Psoas muscle (tissue), 8 donors: ENCODE results near the gene CASKIN1. TPM values are rescaled to one million over a fixed set of nuclear protein-coding genes. Genes with fewer than 3 reads are reported as not detected.
"Not testable (repeated sequence)": the region's sequence is repeated elsewhere in the genome, so short reads cannot be mapped to it uniquely, and the experiment has no call there.

Source experiments
- ATAC-seq, 4 donors: fragments of 200-7000 bp; cut with Tn5 transposase; one replicate each; pipeline ENCODE4 v1.9.1; 2020; ENCODE audit warnings: moderate library complexity in 3 of 4, mild to moderate bottlenecking in 2 of 4
- DNase-seq, 2 donors: peaks; one replicate each; pipeline ENCODE4 v3.0.0-alpha.2; 2020
- H3K27ac ChIP-seq: fragments of 200-600 bp; one replicate; pipeline ENCODE4 v1.8.0; 2022
- H3K27me3 ChIP-seq, 3 donors: fragments of 200-600 bp in 1 of 3; one replicate each; pipeline versions ENCODE4 v1.6.1 to v1.8.0; 2013 to 2022; ENCODE audit warnings: low read length in 2 of 3, mild to moderate bottlenecking in 2 of 3, moderate library complexity in 1 of 3; ENCODE audit not compliant: insufficient read depth in 3 of 3
- H3K36me3 ChIP-seq, 2 donors: fragments of 200-600 bp in 1 of 2; one replicate each; pipeline versions ENCODE4 v1.6.1 to v1.8.0; 2013 to 2022; ENCODE audit warnings: low read depth in 1 of 2, mild to moderate bottlenecking in 1 of 2, moderate library complexity in 1 of 2; ENCODE audit not compliant: insufficient read depth in 1 of 2
- H3K4me1 ChIP-seq: fragments of 200-600 bp; one replicate; pipeline ENCODE4 v1.8.0; 2022
- H3K4me3 ChIP-seq: fragments of 200-600 bp; one replicate; pipeline ENCODE4 v1.8.0; 2022; ENCODE audit warnings: mild to moderate bottlenecking
- H3K9me3 ChIP-seq: fragments of 200-600 bp; one replicate; pipeline ENCODE4 v1.8.0; 2022
- WGBS, 3 donors: extraction: QIAGEN DNeasy Blood & Tissue Kit; methylation state at CpG; one replicate each; pipeline versions ENCODE4 v1.1.6 to v1.1.7; 2013; 5-methylcytosine and 5-hydroxymethylcytosine counted together
- intact Hi-C, 2 donors: fragments of 100-400 bp; cut with DNase I; formaldehyde crosslinking; loops; one replicate each; pipeline versions ENCODE4 v1.11.0 to v1.14.2; 2022
- polyA plus RNA-seq, 3 donors: library from polyadenylated mRNA; stranded (reverse); fragments of 200-250 nt; gene quantifications; one replicate each; pipeline ENCODE4 v1.2.3, GENCODE V29; 2013
- total RNA-seq, 4 donors: library from RNA; stranded (reverse); fragmentation: NEBNext Ultra II Directional in 2 of 4; extraction: Animal tissue kit (Norgen Biotek cat#: 25700) in 2 of 4; gene quantifications; one replicate each; pipeline versions ENCODE4 v1.2.1 to v1.2.4, GENCODE V29; 2021 to 2023
- donor health status: healthy with polysubstance abuse.
- donor health status: DM: no; HTN: no; CAD: no; lungs with moderate emphysema.
- donor health status: Bipolar disorder and iron deficiency.
- donor health status: healthy.
- donor health status: DM: yes; HTN: yes; CAD: no.
- donor health status: DM: no; HTN: no; CAD: no.
- donor health status: DM: no; HTN: no; CAD: no.
- donor health status: DM: yes; HTN: yes; CAD: no.

Gene CASKIN1
- total and polyA plus RNA-seq, 7 donors: 0.32 to 1.0 (median 0.63) TPM

DNA sequence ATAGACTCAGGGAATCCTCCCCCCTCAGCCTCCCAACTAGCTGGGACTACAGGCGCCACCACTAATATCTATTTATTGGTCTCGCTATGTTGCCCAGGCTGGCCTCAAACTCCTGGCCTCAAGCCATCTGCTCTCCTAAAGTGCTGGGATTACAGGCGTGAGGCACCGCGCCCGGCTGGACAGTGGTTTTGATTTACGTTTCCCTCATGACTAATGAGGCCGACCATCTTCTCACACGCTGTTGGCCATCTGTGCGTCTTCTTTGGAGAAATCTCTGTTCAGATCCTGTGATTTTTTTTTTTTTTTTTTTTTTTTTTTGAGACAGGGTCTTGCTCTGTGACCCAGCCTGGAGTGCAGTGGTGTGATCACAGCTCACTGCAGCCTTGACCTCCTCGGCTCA, 67.2 kb downstream of the CASKIN1 start:
- H3K36me3 ChIP-seq, intact Hi-C loops, H3K27me3 ChIP-seq, H3K9me3 ChIP-seq, H3K4me3 ChIP-seq: not testable (repeated sequence)
- peaks cover 45% of the 10 kb centered on the region for H3K4me1 ChIP-seq
- 20 to 26% (median 26%) methylated on average over 9 of the region's 11 CpGs for WGBS, 3 donors
- DNase-seq (peak; percentile 65 to 81), ATAC-seq (peak; percentile 13 to 60 (median 45))
- peak overlapping the region; percentile 78 for H3K27ac ChIP-seq

DNA sequence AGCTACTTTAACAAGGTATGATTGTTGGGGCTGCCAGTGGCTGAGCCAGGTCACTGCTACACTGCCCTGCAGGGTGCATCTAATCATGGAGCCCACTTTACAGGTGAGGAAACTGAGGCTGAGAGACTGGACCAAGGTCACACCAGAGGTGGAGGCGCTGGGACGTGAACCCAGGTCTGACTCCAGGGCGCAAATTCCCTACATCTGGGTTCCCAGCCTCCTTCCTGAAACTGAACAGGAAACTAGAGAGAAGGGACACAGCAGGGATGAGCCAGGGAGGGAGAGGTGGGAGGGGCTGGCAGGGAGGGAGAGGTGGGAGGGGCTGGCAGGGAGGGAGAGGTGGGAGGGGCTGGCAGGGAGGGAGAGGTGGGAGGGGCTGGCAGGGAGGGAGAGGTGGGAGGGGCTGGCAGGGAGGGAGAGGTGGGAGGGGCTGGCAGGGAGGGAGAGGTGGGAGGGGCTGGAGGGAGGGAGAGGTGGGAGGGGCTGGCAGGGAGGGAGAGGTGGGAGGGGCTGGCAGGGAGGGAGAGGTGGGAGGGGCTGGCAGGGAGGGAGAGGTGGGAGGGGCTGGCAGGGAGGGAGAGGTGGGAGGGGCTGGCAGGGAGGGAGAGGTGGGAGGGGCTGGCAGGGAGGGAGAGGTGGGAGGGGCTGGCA, 68.7 kb downstream of the CASKIN1 start:
- Histone ChIP-seq H3K4me3 (peak overlapping the region; percentile 62), H3K4me1 (peaks cover 57% of the 10 kb centered on the region), H3K27ac (peak overlapping the region; percentile 99)
- H3K36me3 ChIP-seq, H3K9me3 ChIP-seq, intact Hi-C loops, H3K27me3 ChIP-seq: not testable (repeated sequence)
- ATAC-seq (peak in 3 of 4 donors; percentile 17 to 23 (median 21)), DNase-seq (peak; percentile 34 to 77)
- WGBS, 3 donors: 8 to 10% (median 8%) methylated on average over 3 of the region's 3 CpGs

Other genes starting within 250 kb of the CASKIN1 start
- gene RPL3L, start 241.9 kb downstream of the CASKIN1 start, total RNA-seq: 100 to 1,000 TPM; 205 to 296 (median 233) TPM
- gene RPL3L, start 241.9 kb downstream of the CASKIN1 start, polyA plus RNA-seq: 100 to 1,000 TPM; 116 to 315 (median 188) TPM
- gene NDUFB10, start 237.1 kb downstream of the CASKIN1 start, total RNA-seq: 100 to 1,000 TPM; 350 to 465 (median 373) TPM
- gene NDUFB10, start 237.1 kb downstream of the CASKIN1 start, polyA plus RNA-seq: 100 to 1,000 TPM; 753 to 870 (median 797) TPM
- gene RPS2, start 231.8 kb downstream of the CASKIN1 start, total RNA-seq: 1,000 to 10,000 TPM; 1,044 to 1,902 (median 1,426) TPM
- gene RPS2, start 231.8 kb downstream of the CASKIN1 start, polyA plus RNA-seq: 1,000 to 10,000 TPM; 2,097 to 3,940 (median 2,652) TPM
- not detected for gene RNF151, start 229.7 kb downstream of the CASKIN1 start, total RNA-seq
- not detected for gene RNF151, start 229.7 kb downstream of the CASKIN1 start, polyA plus RNA-seq
- gene TBL3, start 224.6 kb downstream of the CASKIN1 start, total RNA-seq: 10 to 100 TPM; 31.5 to 41.8 (median 40.7) TPM
- gene TBL3, start 224.6 kb downstream of the CASKIN1 start, polyA plus RNA-seq: 10 to 100 TPM; 51.6 to 78.0 (median 55.8) TPM
- gene NOXO1, start 215.1 kb downstream of the CASKIN1 start, total RNA-seq: under 1 TPM in 1 of 4 donors, not detected in 3; 0.20 TPM
- gene NOXO1, start 215.1 kb downstream of the CASKIN1 start, polyA plus RNA-seq: under 1 TPM; 0.27 to 0.77 (median 0.39) TPM
- gene GFER, start 212.4 kb downstream of the CASKIN1 start, total RNA-seq: 10 to 100 TPM; 18.9 to 34.2 (median 28.4) TPM
- 10 to 100 TPM; 40.0 to 53.2 (median 43.5) TPM for gene GFER, start 212.4 kb downstream of the CASKIN1 start, polyA plus RNA-seq
- under 1 TPM in 3 of 4 donors, not detected in 1; 0.24 to 0.52 (median 0.25) TPM for gene SYNGR3, start 206.6 kb downstream of the CASKIN1 start, total RNA-seq
- gene SYNGR3, start 206.6 kb downstream of the CASKIN1 start, polyA plus RNA-seq: under 1 TPM; 0.24 to 0.85 (median 0.25) TPM
- gene ZNF598, start 186.8 kb downstream of the CASKIN1 start, total RNA-seq: 10 to 100 TPM; 27.4 to 46.6 (median 44.8) TPM
- 10 to 100 TPM; 35.6 to 58.8 (median 51.9) TPM for gene ZNF598, start 186.8 kb downstream of the CASKIN1 start, polyA plus RNA-seq
- under 1 TPM in 1 of 4 donors, not detected in 3; 0.66 TPM for gene NPW, start 176.8 kb downstream of the CASKIN1 start, total RNA-seq
- gene NPW, start 176.8 kb downstream of the CASKIN1 start, polyA plus RNA-seq: under 1 TPM in 2 of 3 donors, not detected in 1; 0.14 to 0.43 TPM
- gene NHERF2, start 169.7 kb downstream of the CASKIN1 start, total RNA-seq: 100 to 1,000 TPM in 1 of 4 donors, 10 to 100 TPM in 3; 61.6 to 156 (median 90.4) TPM
- gene NHERF2, start 169.7 kb downstream of the CASKIN1 start, polyA plus RNA-seq: 10 to 100 TPM; 76.4 to 90.8 (median 86.2) TPM
- 10 to 100 TPM in 1 of 4 donors, 1 to 10 TPM in 3; 3.1 to 11.9 (median 4.8) TPM for gene NTHL1, start 148.8 kb downstream of the CASKIN1 start, total RNA-seq
- gene NTHL1, start 148.8 kb downstream of the CASKIN1 start, polyA plus RNA-seq: 10 to 100 TPM in 2 of 3 donors, 1 to 10 TPM in 1; 8.0 to 17.7 (median 16.8) TPM
- gene TSC2, start 148.6 kb downstream of the CASKIN1 start, total RNA-seq: 10 to 100 TPM; 60.8 to 89.9 (median 73.8) TPM
- 10 to 100 TPM; 27.8 to 43.0 (median 29.7) TPM for gene TSC2, start 148.6 kb downstream of the CASKIN1 start, polyA plus RNA-seq
- 100 to 1,000 TPM in 1 of 4 donors, 10 to 100 TPM in 3; 59.1 to 123 (median 86.0) TPM for gene PKD1, start 60.7 kb downstream of the CASKIN1 start, total RNA-seq
- 10 to 100 TPM; 33.9 to 93.3 (median 58.4) TPM for gene PKD1, start 60.7 kb downstream of the CASKIN1 start, polyA plus RNA-seq
- gene RAB26, start 48.0 kb downstream of the CASKIN1 start, total RNA-seq: 1 to 10 TPM in 1 of 4 donors, under 1 TPM in 3; 0.32 to 1.7 (median 0.83) TPM
- gene RAB26, start 48.0 kb downstream of the CASKIN1 start, polyA plus RNA-seq: under 1 TPM; 0.17 to 0.31 (median 0.21) TPM
- 10 to 100 TPM; 15.6 to 47.5 (median 38.9) TPM for gene TRAF7, start 40.8 kb downstream of the CASKIN1 start, total RNA-seq
- 10 to 100 TPM; 20.8 to 39.1 (median 27.3) TPM for gene TRAF7, start 40.8 kb downstream of the CASKIN1 start, polyA plus RNA-seq
- gene MLST8, start 8.8 kb upstream of the CASKIN1 start, total RNA-seq: 10 to 100 TPM; 18.8 to 35.0 (median 28.7) TPM
- gene MLST8, start 8.8 kb upstream of the CASKIN1 start, polyA plus RNA-seq: 10 to 100 TPM; 58.1 to 60.5 (median 59.7) TPM
- 1 to 10 TPM in 3 of 4 donors, under 1 TPM in 1; 0.86 to 5.3 (median 4.1) TPM for gene BRICD5, start 14.3 kb upstream of the CASKIN1 start, total RNA-seq
- gene BRICD5, start 14.3 kb upstream of the CASKIN1 start, polyA plus RNA-seq: 1 to 10 TPM; 1.4 to 3.1 (median 1.8) TPM
- gene PGP, start 18.2 kb upstream of the CASKIN1 start, total RNA-seq: 10 to 100 TPM; 27.2 to 35.9 (median 29.8) TPM
- gene PGP, start 18.2 kb upstream of the CASKIN1 start, polyA plus RNA-seq: 10 to 100 TPM; 20.9 to 27.4 (median 24.0) TPM
- gene E4F1, start 27.0 kb upstream of the CASKIN1 start, total RNA-seq: 10 to 100 TPM; 11.1 to 22.9 (median 12.8) TPM
- gene E4F1, start 27.0 kb upstream of the CASKIN1 start, polyA plus RNA-seq: 10 to 100 TPM; 16.8 to 21.8 (median 19.1) TPM
- 1 to 10 TPM in 1 of 4 donors, under 1 TPM in 3; 0.28 to 1.2 (median 0.60) TPM for gene DNASE1L2, start 39.8 kb upstream of the CASKIN1 start, total RNA-seq
- under 1 TPM; 0.17 to 0.35 (median 0.30) TPM for gene DNASE1L2, start 39.8 kb upstream of the CASKIN1 start, polyA plus RNA-seq
- 100 to 1,000 TPM; 103 to 143 (median 126) TPM for gene ECI1, start 55.0 kb upstream of the CASKIN1 start, total RNA-seq
- 100 to 1,000 TPM in 2 of 3 donors, 10 to 100 TPM in 1; 81.7 to 205 (median 183) TPM for gene ECI1, start 55.0 kb upstream of the CASKIN1 start, polyA plus RNA-seq
- gene RNPS1, start 71.5 kb upstream of the CASKIN1 start, total RNA-seq: 100 to 1,000 TPM; 165 to 251 (median 187) TPM
- 100 to 1,000 TPM; 193 to 441 (median 352) TPM for gene RNPS1, start 71.5 kb upstream of the CASKIN1 start, polyA plus RNA-seq
- gene ABCA3, start 144.1 kb upstream of the CASKIN1 start, total RNA-seq: 1 to 10 TPM; 8.6 to 9.4 (median 9.0) TPM
- gene ABCA3, start 144.1 kb upstream of the CASKIN1 start, polyA plus RNA-seq: 1 to 10 TPM; 2.2 to 5.2 (median 3.0) TPM
- 1 to 10 TPM; 1.2 to 1.8 (median 1.7) TPM for gene CCNF, start 232.8 kb upstream of the CASKIN1 start, total RNA-seq
- 1 to 10 TPM; 1.1 to 2.3 (median 1.7) TPM for gene CCNF, start 232.8 kb upstream of the CASKIN1 start, polyA plus RNA-seq